K562 (cell line): ENCODE results near the gene CFAP90.

ENCODE experiments used
- ATF6 ChIP-seq: sonication (generic); formaldehyde crosslinking; IDR thresholded peaks from 2 replicates; pipeline ENCODE4 v1.4.0; 2020; ENCODE audit warnings: mild to moderate bottlenecking, missing genetic modification reagents
- CHCHD3 ChIP-seq: fragments of 250-450 bp; sonication (Bioruptor Pico); IDR thresholded peaks from 2 replicates; pipeline ENCODE4 v2.1.2; 2022; ENCODE audit warnings: mild to moderate bottlenecking
- PHF8 ChIP-seq: fragments of 200-600 bp; sonication (generic); IDR thresholded peaks from 2 replicates; pipeline ENCODE4 v1.6.1; 2012; ENCODE audit warnings: mixed run types, mild to moderate bottlenecking, inconsistent platforms, low read length, moderate library complexity, borderline replicate concordance
- PKNOX1 ChIP-seq: fragments of 450-650 bp; IDR thresholded peaks from 2 replicates; pipeline ENCODE4 v1.6.1; 2016
- RBBP5 ChIP-seq: fragments of 200-600 bp; sonication (generic); IDR thresholded peaks from 2 replicates; pipeline ENCODE4 v1.6.1; 2012; ENCODE audit warnings: borderline replicate concordance, mild to moderate bottlenecking, low read length, control low read depth, inconsistent platforms; ENCODE audit not compliant: insufficient read depth, poor library complexity, severe bottlenecking

GRCh38 chr5:7848296-7848695, 2.6 kb downstream of the CFAP90 start:
- TF ChIP-seq ATF6 (CRISPR knock-in tag) (no peak), PHF8 (no peak), PKNOX1 (no peak), CHCHD3 (CRISPR knock-in tag) (no peak), RBBP5 (no peak)
